ENCODE measurements around the gene LRRC1. TPM values are rescaled to one million over a fixed set of nuclear protein-coding genes. Genes with fewer than 3 reads are reported as not detected.

The LRRC1 gene
- total RNA-seq, 1 experiment from 2014 or later = 10.3 TPM

DNA sequence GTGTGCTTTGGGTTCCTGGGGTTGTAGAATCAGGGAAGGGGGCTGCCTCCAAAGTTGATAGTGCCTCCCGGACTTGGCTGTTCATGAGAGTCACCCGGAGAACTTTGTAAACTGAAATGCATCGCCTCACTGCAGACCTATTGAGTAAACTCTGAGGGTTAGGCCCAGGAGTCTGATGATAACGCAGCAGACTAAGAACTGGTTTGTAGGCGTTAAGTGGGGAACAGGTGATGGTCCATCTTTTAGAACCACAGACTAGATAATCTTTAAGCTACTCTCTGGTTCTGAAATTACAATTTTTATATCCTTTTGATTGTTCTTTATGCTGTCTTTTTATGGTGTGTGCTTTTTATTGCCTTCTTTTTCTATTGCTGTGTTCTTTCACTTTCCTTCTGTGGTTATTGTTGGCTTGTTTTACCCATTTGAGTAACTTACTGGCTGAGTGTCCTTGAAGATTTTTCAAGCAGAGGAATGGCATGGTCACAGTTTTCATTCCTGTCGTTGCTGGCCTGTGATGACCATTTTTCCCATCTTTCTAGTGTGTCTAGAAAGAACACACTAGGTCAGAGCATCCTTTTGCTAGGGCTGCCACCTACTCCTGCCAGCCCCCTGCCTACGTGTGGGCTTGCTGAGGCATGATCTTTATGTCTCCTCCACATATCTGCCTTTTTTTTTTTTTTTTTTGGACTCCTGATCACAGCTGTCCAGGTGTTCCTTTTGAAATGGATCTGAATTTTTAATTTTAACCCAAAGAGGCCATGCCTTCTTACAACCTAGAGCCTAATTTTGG lies 30.9 kb downstream of the LRRC1 start:
- Histone ChIP-seq H2BK20ac (ENCODE audit: low read depth, low read length, poor library complexity, severe bottlenecking) (no peak overlapping the region), H3K4ac (ENCODE audit: low read depth, low read length) (no peak overlapping the region), H2BK12ac (ENCODE audit: insufficient read length, low read depth, low read length) (no peak overlapping the region), H3K27ac (ENCODE audit: insufficient read length, low read depth, low read length) (no peak overlapping the region), H3K4me1 (ENCODE audit: insufficient read depth, low read length) (peaks cover 12% of the 10 kb centered on the region), H4K5ac (ENCODE audit: insufficient read length, low read depth, low read length) (no peak overlapping the region), H3K14ac (ENCODE audit: insufficient read depth, low read length) (no peak overlapping the region), H3K4me2 (ENCODE audit: insufficient read depth, insufficient read length, low read length) (no peak overlapping the region), H3K23me2 (ENCODE audit: insufficient read length, low read depth, low read length, poor library complexity, severe bottlenecking) (no peaks in the 10 kb centered on the region), H3K79me2 (ENCODE audit: insufficient read depth, low read length) (peaks cover 4% of the 10 kb centered on the region; the same call in 1 of the 2 replicates), H3T11ph (ENCODE audit: low read length) (no peak overlapping the region), H3K9ac (ENCODE audit: extremely low read depth, insufficient read length, low read length) (no peak overlapping the region), H4K20me1 (ENCODE audit: control insufficient read depth, insufficient read depth, insufficient read length) (peaks cover 2% of the 10 kb centered on the region), H2AFZ (ENCODE audit: low read length) (no peak overlapping the region), H3K79me1 (ENCODE audit: insufficient read depth, low read depth, low read length, poor library complexity, severe bottlenecking) (no peaks in the 10 kb centered on the region), H3K18ac (ENCODE audit: insufficient read length, low read depth, low read length) (no peak overlapping the region), H2BK120ac (ENCODE audit: low read depth, low read length, poor library complexity, severe bottlenecking) (no peak overlapping the region), H3K23ac (ENCODE audit: insufficient read length, low read depth, low read length) (no peak overlapping the region), H3K56ac (ENCODE audit: insufficient read length, low read depth, low read length) (no peak overlapping the region), H4K8ac (replicated peaks; ENCODE audit: insufficient read length, low read depth, low read length) (no peak overlapping the region), H3K9me3 (ENCODE audit: control insufficient read depth, low read depth, low read length) (no peaks in the 10 kb centered on the region), H3K27me3 (ENCODE audit: insufficient read depth, low read length) (no peaks in the 10 kb centered on the region), H2BK5ac (ENCODE audit: insufficient read length, low read length) (no peak overlapping the region), H4K91ac (ENCODE audit: insufficient read length, low read depth, low read length) (no peak overlapping the region), H2BK15ac (ENCODE audit: low read depth, low read length) (no peak overlapping the region), H2AK5ac (ENCODE audit: insufficient read length, low read length) (no peak overlapping the region)
- Mint-ChIP-seq H3K27me3 (ENCODE audit: low read depth) (no peaks in the 10 kb centered on the region), H3K4me3 (no peak overlapping the region), H3K9me3 (no peaks in the 10 kb centered on the region), H3K4me1 (peaks cover 27% of the 10 kb centered on the region in 2 experiments), H3K36me3 (ENCODE audit: insufficient read depth in 1 of 3, low read depth in 3 of 3) (no peaks in the 10 kb centered on the region), H3K27ac (peak overlapping the region in 1 of 3 experiments; percentile 5; a peak in 1 of 7 replicates)
- TF ChIP-seq, protein P1, sequence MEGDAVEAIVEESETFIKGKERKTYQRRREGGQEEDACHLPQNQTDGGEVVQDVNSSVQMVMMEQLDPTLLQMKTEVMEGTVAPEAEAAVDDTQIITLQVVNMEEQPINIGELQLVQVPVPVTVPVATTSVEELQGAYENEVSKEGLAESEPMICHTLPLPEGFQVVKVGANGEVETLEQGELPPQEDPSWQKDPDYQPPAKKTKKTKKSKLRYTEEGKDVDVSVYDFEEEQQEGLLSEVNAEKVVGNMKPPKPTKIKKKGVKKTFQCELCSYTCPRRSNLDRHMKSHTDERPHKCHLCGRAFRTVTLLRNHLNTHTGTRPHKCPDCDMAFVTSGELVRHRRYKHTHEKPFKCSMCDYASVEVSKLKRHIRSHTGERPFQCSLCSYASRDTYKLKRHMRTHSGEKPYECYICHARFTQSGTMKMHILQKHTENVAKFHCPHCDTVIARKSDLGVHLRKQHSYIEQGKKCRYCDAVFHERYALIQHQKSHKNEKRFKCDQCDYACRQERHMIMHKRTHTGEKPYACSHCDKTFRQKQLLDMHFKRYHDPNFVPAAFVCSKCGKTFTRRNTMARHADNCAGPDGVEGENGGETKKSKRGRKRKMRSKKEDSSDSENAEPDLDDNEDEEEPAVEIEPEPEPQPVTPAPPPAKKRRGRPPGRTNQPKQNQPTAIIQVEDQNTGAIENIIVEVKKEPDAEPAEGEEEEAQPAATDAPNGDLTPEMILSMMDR (conservative IDR thresholded peaks at IDR 0.05) = no peak
- DNase-seq = no peak
- no CpG with 5 or more reads among the region's 7 CpGs for WGBS (ENCODE audit: extremely low coverage, insufficient read length, low lambda C conversion rate)

Measured in H9 (cell line).